Urothelium cell line (cell line): ENCODE data around the gene CLN6.
"Not testable (repeated sequence)": the region's sequence is repeated elsewhere in the genome, so short reads cannot be mapped to it uniquely, and the experiment has no call there.

Experiments
- DNase-seq: peaks from one replicate; pipeline ENCODE4 v3.0.0; 2011; ENCODE audit warnings: low spot score, mixed read lengths
- FAIRE-seq: peaks from 2 replicates; lab custom pipeline; 2011; peaks lifted over from hg19 to GRCh38; lab: Jason Lieb, UNC

Gene CLN6

GRCh38 chr15:68208636-68209240 is 20.8 kb downstream of the CLN6 start:
- DNase-seq: no peak
- FAIRE-seq: no peak

GRCh38 chr15:68208136-68208535 is 21.4 kb downstream of the CLN6 start:
- FAIRE-seq: no peak
- no peak for DNase-seq

GRCh38 chr15:68207176-68207935 is 22.2 kb downstream of the CLN6 start:
- FAIRE-seq (no peak), DNase-seq (no peak)

GRCh38 chr15:68206711-68207151 is 22.8 kb downstream of the CLN6 start:
- FAIRE-seq (no peak), DNase-seq (no peak)

- DNase-seq (no peak), FAIRE-seq (no peak)
Observed at GRCh38 chr15:68205954-68206539, 23.5 kb downstream of the CLN6 start.

GRCh38 chr15:68205558-68205944 is 24.0 kb downstream of the CLN6 start:
- no peak for FAIRE-seq
- DNase-seq: no peak

GRCh38 chr15:68204776-68205557 is 24.6 kb downstream of the CLN6 start, which contains the start of gene CALML4:
Gene CALML4 (minus strand): TSS chr15:68205332. CDS start chr15:68205247, 85 bp downstream.
- FAIRE-seq (no peak), DNase-seq (no peak)

- DNase-seq: no peak
- FAIRE-seq: no peak
Observed at GRCh38 chr15:68204361-68204760, 25.2 kb downstream of the CLN6 start.

- FAIRE-seq (no peak), DNase-seq (no peak)
Observed at GRCh38 chr15:68203956-68204355, 25.6 kb downstream of the CLN6 start.

- no peak for DNase-seq
- FAIRE-seq: no peak
Observed at GRCh38 chr15:68203486-68203885, 26.0 kb downstream of the CLN6 start.

GRCh38 chr15:68202994-68203393 is 26.5 kb downstream of the CLN6 start:
- not testable (repeated sequence) for FAIRE-seq

GRCh38 chr15:68201879-68202261 is 27.7 kb downstream of the CLN6 start:
- DNase-seq: no peak
- peak; percentile 62 for FAIRE-seq

More at GRCh38 chr15:68202994-68203393, 26.5 kb downstream of the CLN6 start:
- not testable (repeated sequence) for DNase-seq

- FAIRE-seq: no peak
Observed at GRCh38 chr15:68201153-68201878, 28.2 kb downstream of the CLN6 start.

GRCh38 chr15:68200016-68200861 is 29.3 kb downstream of the CLN6 start:
- DNase-seq (no peak), FAIRE-seq (no peak)

More at GRCh38 chr15:68201153-68201878, 28.2 kb downstream of the CLN6 start:
- DNase-seq: no peak

- FAIRE-seq: no peak
- no peak for DNase-seq
Observed at GRCh38 chr15:68199340-68199739, 30.2 kb downstream of the CLN6 start.

GRCh38 chr15:68197661-68198437 is 31.7 kb downstream of the CLN6 start:
- DNase-seq (no peak), FAIRE-seq (no peak)

- DNase-seq (no peak), FAIRE-seq (no peak)
Observed at GRCh38 chr15:68197170-68197492, 32.4 kb downstream of the CLN6 start.

GRCh38 chr15:68196445-68197169 is 32.9 kb downstream of the CLN6 start:
- DNase-seq: no peak
- FAIRE-seq: no peak
